Measurements from ENCODE around the gene SF1.

SF1 gene

DNA sequence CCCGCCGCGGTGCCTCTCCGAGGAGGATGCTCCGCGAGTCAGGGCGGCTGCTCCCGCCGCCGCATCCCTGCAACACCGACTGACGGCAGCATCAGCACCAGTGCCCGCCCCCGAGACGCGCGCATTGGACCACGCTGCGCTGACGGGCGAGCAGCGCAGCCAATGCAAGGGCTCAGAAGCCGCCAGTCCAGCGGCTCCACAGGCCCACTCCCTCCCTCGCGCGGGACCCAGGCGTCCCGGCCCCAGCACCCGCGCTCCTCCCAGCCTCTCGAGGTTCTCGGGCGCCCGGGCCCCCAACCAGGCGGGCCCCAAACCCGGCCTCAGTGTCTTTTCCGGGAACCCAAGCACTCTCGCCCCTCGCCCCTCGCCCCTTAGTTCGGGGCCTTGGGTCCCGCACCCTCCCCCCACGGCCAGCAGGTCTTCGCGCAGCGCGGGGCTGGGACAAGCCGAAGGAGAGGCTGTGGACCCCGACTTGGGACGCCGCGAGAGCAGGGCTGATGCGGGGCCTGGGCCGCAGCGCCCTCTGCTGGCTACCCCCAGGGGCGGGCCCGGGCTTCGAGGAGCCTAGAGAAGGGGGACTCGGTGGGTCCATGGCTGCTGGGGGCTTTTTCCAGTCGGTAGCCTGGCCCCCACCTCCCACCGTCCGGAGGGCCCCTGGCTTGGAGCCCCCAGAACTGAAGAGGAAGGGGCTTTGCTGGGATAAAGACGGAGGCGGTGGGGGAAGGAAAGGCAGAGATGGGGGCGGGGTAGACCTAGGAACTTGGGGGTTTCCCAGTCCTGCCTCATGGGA is 55.0 kb downstream of the SF1 start, which contains the start of gene NRXN2:
Gene NRXN2 (minus strand): TSS at position 81 of the 790 bp plus-strand sequence. CDS start 9,498 bp downstream, outside the sequence.
- peak; percentile 85 to 90 for DNase-seq

DNA sequence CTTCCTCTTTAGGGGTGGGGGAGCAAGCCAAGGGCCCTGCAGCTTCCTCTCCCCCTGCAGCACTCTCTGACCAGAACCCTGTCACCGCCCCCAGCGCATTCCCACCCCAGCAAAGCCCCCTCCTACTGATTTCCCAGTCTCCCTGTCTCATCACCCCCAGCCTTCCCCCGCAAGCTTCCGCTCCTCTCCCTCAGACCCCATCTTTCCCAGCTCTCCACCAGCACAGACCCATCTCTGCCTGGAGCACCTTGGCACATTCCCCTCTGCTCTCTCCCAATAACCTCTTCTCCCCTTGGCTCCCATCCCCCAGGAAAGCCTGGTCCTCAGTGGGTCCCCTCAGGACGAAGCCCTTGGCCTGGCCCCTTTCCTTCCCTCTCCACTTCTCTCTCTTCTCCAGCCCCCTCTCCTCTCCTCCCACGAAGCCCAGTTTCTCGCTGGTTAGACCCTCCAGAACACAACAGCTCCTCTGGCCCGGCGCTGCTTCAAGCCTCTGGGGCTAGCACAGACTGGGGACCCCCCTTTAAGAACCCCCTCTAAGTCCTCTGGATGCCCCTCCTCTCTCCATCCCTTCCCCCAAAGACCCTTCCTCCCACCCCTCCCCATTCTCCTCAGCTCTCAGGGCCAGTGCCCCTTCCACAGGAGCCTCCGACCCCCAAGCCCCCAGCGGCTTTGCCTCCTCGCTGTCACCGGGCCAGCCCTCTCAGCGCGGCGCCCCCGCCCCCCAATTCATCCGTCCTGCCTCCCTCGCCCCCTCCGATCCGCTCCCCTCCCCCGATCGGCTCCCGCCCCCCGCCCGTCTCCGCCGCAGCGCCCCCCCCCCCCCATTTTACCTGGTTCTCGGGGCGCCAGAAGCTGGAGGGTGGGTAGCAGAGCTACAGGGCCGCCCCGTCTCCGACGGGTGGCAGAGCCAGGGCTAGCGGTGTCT is 55.9 kb downstream of the SF1 start:
- no peak for DNase-seq

GRCh38 chr11:64721359-64721699 is 57.0 kb downstream of the SF1 start:
- DNase-seq, result no peak

- no peak for DNase-seq
These were observed 57.5 kb downstream of the SF1 start for GRCh38 chr11:64720640-64721358.

GRCh38 chr11:64720167-64720566 is 58.2 kb downstream of the SF1 start:
- DNase-seq, result no peak

DNA sequence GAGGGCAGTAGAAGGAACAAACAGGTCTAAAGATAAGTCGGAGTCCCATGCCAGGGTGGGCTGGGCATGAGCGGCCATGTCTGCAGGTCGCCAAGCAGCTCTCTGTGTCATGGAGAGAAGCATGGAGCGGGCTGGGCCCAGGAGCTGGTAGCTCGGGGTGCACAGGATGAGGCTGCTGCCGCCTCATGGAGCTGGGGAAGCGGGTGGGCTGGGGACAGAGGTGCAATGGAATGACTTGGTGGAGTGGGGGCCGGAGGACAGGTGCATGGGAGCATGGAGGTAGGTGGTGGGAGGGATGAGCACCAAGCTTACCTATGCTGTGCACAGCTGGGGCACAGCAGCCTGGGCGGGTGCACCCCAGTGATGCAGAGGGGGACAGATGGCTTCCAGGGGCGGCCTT is 58.9 kb downstream of the SF1 start:
- DNase-seq, result no peak

DNA sequence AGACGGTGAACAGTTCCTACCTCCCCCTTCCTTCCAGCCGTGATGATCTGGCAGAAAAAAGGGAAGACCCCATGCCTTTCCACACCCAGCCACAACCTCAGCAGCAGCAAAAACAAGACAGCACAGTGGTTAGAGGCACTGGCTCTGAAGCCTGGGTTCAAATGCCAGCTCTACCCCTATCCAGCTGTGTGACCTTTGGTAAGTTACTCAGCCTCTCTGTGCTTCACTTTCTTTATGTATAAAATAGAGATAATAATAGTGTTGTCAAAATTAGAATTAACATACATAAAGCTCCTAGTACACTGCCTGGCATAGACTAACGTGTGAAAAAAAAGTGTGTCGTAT is 59.6 kb downstream of the SF1 start:
- DNase-seq, result no peak

GRCh38 chr11:64718084-64718779 is 60.1 kb downstream of the SF1 start:
- no peak for DNase-seq

DNA sequence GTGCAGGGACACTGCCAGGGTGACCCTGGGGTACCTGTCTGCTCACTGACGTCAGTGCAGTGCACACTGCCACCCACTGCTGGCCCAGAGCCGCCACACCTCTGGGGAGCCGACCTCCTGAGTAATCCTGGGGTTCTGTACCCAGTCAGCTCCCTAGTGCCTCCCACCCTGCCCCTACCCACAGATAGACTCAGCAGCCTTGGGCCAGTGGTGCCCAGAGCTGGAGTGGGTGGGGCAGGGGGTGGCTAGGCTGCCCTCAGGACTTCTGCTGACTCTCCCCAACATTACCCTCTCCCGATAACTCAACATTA is 61.1 kb downstream of the SF1 start:
- DNase-seq, result no peak

- DNase-seq, result no peak
These were observed 61.7 kb downstream of the SF1 start for GRCh38 chr11:64716473-64717267.

DNA sequence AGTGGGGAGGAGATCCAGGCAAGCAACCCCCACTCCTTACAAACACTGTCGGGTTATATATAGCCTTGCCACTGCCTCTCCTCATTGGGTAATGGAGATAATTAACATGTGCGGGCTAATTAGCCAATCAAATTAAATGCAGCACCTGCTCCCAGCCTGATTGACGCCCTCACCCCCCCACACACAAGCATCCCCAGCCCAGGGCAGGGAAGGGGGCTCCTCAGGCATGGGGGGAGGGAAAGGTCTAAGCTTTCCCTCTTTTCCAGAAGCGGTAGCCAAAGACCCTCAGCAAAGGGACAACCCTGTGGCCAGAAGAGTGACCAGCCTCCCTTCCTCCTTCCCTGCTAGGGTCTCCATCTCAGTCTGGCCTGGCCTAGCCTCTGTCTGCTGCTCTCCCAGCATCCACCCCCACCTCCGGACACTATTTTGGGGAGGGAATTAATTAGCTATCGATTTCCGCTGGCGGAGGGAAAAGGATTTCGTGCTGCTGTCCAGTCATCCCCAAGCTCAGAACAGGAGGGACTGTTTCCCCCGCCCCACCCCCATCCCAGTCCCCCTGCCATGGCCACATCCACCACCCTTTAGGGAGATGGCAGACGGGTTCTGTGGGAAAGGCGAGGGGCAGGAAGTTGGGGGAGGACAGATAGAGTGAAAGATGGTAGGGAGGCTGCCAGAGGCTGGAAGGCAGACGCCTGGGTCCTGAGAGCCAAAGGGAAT is 62.4 kb downstream of the SF1 start:
- no peak for DNase-seq

GRCh38 chr11:64715110-64715509 is 63.2 kb downstream of the SF1 start:
- DNase-seq, result no peak

- DNase-seq, result no peak
These were observed 63.7 kb downstream of the SF1 start for GRCh38 chr11:64714666-64715065.

All from CD4-positive, alpha-beta T cell treated with Interferon alpha-2 for 1 hour (primary cell).